ENCODE measurements around the gene CREB3L2. TPM values are rescaled to one million over a fixed set of nuclear protein-coding genes. Genes with fewer than 3 reads are reported as not detected.

Gene CREB3L2
- total RNA-seq, 4 donors from 2014 or later: 10.9 to 24.5 (median 14.1) TPM

DNA sequence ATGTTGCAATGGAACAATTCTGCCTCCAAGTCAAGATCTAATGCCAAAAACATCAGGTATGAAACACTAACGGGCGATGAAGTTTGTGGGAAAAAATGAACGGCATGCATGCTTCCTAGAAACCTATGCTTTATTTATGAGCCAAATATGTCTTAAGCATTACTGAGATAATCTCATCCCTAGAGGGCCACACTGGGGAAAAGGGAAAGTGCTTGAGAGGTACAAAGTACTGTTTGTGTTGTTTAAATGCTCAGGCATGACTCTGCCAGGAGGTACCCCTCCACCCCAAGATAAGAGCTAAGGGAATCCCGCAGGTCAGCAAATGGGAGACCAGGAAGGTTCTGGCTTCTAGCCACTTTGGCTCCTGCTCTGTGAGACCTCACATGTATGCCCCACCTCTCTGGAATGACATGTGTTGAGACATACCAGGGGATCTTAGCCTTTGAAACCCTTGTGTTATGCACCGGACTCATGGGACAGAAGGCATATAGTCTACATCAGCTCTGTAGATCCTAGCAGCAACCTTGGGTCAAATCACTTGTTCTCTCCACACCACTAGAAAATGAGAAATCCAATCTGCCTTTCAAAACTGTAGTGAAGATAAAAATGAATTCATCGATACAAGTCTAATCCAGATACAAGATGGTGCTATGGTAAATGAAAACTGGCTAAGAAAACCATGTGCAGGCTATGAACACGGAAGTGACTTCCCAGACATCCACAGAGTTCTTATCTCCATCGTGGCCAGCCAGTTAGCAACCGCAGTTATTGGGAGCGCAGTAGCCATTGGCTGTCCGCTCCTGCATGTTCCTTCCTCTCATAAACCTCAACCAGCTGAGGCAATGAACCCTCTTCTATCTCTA is 61.0 kb downstream of the CREB3L2 start:
- WGBS: 80% methylated on average over 11 of the region's 11 CpGs
- peaks cover 41% of the 10 kb centered on the region for H3K4me1 ChIP-seq
- H3K4me3 ChIP-seq: no peak overlapping the region
- TF ChIP-seq POLR2A (IDR thresholded peaks at IDR 0.05) (no peak), POLR2AphosphoS5 (IDR thresholded peaks at IDR 0.05) (no peak), EP300 (IDR thresholded peaks at IDR 0.05) (no peak)
- TF ChIP-seq, protein P1, sequence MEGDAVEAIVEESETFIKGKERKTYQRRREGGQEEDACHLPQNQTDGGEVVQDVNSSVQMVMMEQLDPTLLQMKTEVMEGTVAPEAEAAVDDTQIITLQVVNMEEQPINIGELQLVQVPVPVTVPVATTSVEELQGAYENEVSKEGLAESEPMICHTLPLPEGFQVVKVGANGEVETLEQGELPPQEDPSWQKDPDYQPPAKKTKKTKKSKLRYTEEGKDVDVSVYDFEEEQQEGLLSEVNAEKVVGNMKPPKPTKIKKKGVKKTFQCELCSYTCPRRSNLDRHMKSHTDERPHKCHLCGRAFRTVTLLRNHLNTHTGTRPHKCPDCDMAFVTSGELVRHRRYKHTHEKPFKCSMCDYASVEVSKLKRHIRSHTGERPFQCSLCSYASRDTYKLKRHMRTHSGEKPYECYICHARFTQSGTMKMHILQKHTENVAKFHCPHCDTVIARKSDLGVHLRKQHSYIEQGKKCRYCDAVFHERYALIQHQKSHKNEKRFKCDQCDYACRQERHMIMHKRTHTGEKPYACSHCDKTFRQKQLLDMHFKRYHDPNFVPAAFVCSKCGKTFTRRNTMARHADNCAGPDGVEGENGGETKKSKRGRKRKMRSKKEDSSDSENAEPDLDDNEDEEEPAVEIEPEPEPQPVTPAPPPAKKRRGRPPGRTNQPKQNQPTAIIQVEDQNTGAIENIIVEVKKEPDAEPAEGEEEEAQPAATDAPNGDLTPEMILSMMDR (IDR thresholded peaks at IDR 0.05): no peak
- H3K36me3 ChIP-seq: no peaks in the 10 kb centered on the region
- H3K27me3 ChIP-seq: no peaks in the 10 kb centered on the region
- H3K9me3 ChIP-seq: no peaks in the 10 kb centered on the region
- DNase-seq (ENCODE audit: low spot score in 2 of 2): no peak
- H3K27ac ChIP-seq: no peak overlapping the region

DNA sequence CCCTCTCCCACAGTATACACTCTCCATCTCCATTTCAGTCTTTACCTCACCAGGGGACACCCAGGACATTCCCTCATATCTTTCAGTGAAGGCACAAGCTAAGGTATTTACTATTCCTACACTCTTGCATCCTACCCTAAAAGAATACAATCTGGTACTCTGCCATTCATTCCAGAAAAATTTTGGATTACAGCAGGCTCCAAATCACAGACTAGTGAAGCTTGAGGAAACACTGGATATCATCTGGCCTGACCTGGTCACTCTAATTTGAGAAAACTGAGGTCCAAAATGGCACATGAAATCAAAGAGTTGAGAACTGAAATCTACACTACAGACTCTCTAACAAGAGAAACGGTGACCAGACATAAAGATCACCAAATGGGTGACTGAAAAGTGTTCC is 61.7 kb downstream of the CREB3L2 start:
- Histone ChIP-seq H3K4me1 (peaks cover 47% of the 10 kb centered on the region), H3K9me3 (no peaks in the 10 kb centered on the region), H3K27ac (no peak overlapping the region), H3K36me3 (no peaks in the 10 kb centered on the region), H3K27me3 (no peaks in the 10 kb centered on the region), H3K4me3 (no peak overlapping the region)
- no peak for DNase-seq (ENCODE audit: low spot score in 2 of 2)
- WGBS: 54% methylated on average over 1 of the region's 1 CpG
- TF ChIP-seq, protein P1 (IDR thresholded peaks at IDR 0.05): no peak
- TF ChIP-seq POLR2AphosphoS5 (IDR thresholded peaks at IDR 0.05): no peak
- TF ChIP-seq EP300 (IDR thresholded peaks at IDR 0.05): no peak
- no peak for TF ChIP-seq POLR2A (IDR thresholded peaks at IDR 0.05)

DNA sequence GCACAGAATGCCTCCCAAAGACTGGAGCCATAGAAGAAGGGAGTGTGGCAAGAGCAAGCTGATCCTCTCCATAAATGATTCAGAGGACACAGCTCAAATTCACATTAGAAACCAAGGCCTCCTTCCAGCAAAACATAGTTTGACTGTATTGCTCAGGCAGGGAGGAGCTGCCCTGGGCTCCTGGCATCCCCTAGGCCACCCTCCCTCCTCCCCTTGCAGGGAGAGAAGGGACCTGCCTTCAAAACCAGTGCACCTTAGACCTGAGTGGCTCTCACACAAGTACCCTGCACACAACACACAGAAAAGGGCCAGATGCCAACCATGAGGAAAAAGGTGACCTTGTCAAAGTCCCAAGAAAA is 64.7 kb downstream of the CREB3L2 start:
- H3K9me3 ChIP-seq: no peaks in the 10 kb centered on the region
- TF ChIP-seq POLR2AphosphoS5 (IDR thresholded peaks at IDR 0.05) (no peak), POLR2A (IDR thresholded peaks at IDR 0.05) (no peak), EP300 (IDR thresholded peaks at IDR 0.05) (no peak)
- TF ChIP-seq, protein P1 (IDR thresholded peaks at IDR 0.05): no peak
- peaks cover 62% of the 10 kb centered on the region for H3K4me1 ChIP-seq
- H3K36me3 ChIP-seq: no peaks in the 10 kb centered on the region
- H3K27me3 ChIP-seq: no peaks in the 10 kb centered on the region
- DNase-seq (ENCODE audit: low spot score in 2 of 2): no peak
- no peak overlapping the region for H3K4me3 ChIP-seq
- peak overlapping the region; percentile 19 for H3K27ac ChIP-seq

DNA sequence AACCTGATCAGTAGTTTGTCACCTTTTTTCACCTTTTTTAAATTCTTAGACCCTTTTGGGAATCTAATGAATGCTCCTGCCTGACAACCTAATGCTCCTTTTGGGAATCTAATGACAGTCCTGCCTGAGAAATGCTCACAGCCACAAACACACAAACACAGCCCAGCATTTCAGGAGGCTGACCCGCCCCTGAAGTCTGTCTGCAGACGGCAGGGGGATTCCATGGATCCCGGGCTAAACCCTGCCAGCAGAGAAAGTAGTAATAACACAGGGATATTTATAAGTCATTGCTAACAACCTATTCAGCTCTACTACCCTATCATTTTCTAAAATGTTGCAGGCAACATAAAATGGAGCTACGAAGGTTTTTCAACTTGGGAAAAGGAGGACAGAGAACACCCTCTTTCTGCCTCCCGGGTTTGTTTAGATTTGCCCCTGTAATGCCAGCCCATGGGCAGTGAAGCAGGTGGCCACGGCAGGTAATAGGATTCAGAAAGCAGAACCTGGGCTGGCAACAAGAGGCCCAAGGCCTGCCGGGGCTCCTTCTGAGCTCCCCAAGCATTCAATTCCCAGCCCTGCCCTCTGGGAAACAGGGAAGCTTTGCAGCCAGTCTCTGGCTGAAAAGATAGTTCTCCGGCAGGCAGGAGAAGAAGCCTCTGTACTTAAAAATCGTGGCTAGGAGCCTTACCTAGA is 65.2 kb downstream of the CREB3L2 start:
- H3K27ac ChIP-seq: peak overlapping the region; percentile 19
- TF ChIP-seq, protein P1 (IDR thresholded peaks at IDR 0.05): no peak
- TF ChIP-seq EP300 (IDR thresholded peaks at IDR 0.05) (no peak), POLR2A (IDR thresholded peaks at IDR 0.05) (no peak), POLR2AphosphoS5 (IDR thresholded peaks at IDR 0.05) (no peak)
- peaks cover 61% of the 10 kb centered on the region for H3K4me1 ChIP-seq
- WGBS: 70% methylated on average over 9 of the region's 9 CpGs
- H3K36me3 ChIP-seq: no peaks in the 10 kb centered on the region
- H3K27me3 ChIP-seq: no peaks in the 10 kb centered on the region
- H3K4me3 ChIP-seq: no peak overlapping the region
- H3K9me3 ChIP-seq: no peaks in the 10 kb centered on the region
- DNase-seq (ENCODE audit: low spot score in 2 of 2): no peak

DNA sequence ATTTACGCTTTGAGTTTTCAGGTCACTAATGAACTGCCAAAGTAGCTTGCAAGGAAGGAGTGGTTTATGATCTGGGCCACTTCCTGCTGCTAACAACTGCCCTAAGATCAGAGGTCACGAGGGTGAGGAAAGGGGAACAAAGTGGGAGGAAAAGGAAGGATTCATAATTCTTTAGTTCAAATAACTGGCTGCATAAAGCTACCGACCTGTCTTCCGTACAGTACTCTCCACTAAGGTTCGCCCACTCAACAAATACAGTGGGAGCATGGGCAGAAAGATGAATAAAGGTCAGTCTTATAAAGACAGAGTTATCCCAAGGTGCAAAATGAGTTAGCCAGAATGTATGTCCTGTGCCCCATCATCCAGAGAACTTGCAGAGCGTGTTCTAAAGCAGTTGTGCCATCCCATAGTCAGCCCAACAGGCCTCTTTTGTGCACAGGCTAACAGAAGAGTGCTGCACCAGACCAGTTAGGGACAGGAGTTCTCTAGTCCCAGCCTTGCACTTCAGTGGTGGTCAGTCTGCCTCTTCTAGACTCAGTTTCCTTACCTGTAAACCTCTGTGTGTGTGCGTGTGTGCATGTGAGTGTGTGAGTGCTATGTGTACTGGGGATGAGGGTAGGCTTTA is 65.9 kb downstream of the CREB3L2 start:
- 67% methylated on average over 7 of the region's 7 CpGs for WGBS
- H3K27ac ChIP-seq: peak overlapping the region; percentile 19
- no peak for DNase-seq (ENCODE audit: low spot score in 2 of 2)
- H3K9me3 ChIP-seq: no peaks in the 10 kb centered on the region
- H3K4me3 ChIP-seq: peak overlapping the region; percentile 26
- no peaks in the 10 kb centered on the region for H3K36me3 ChIP-seq
- peaks cover 59% of the 10 kb centered on the region for H3K4me1 ChIP-seq
- TF ChIP-seq EP300 (IDR thresholded peaks at IDR 0.05) (no peak), POLR2A (IDR thresholded peaks at IDR 0.05) (no peak), POLR2AphosphoS5 (IDR thresholded peaks at IDR 0.05) (no peak)
- TF ChIP-seq, protein P1 (IDR thresholded peaks at IDR 0.05): no peak
- H3K27me3 ChIP-seq: no peaks in the 10 kb centered on the region

All from suprapubic skin (tissue), 4 donors.